ENCODE measurements around the gene MYO5C.

- TF ChIP-seq POLR2AphosphoS5 (IDR thresholded peaks at IDR 0.05), result no peak
- no peak for TF ChIP-seq CTCF (IDR thresholded peaks at IDR 0.05)
- no peak for TF ChIP-seq POLR2A (IDR thresholded peaks at IDR 0.05)
Observed at GRCh38 chr15:52162260-52162659, 133.3 kb downstream of the MYO5C start.

Measured in breast epithelium (tissue), 3 donors.